Immature natural killer cell (primary cell): ENCODE data around the gene KCNN2. TPM values are rescaled to one million over a fixed set of nuclear protein-coding genes. Genes with fewer than 3 reads are reported as not detected.
"Not testable (repeated sequence)": the region's sequence is repeated elsewhere in the genome, so short reads cannot be mapped to it uniquely, and the experiment has no call there.

Experiments
- DNase-seq, 3 donors: peaks; one replicate each; pipeline ENCODE4 v3.0.0; 2022; ENCODE audit warnings: mixed read lengths in 1 of 3
- H3K27ac Mint-ChIP-seq, 6 donors: one replicate each; pipeline ENCODE4 v1.8.0; 2020; ENCODE audit warnings: mixed read lengths in 6 of 6, mild to moderate bottlenecking in 5 of 6, inconsistent platforms in 4 of 6, moderate library complexity in 3 of 6
- H3K27me3 Mint-ChIP-seq, 3 donors: one replicate each; pipeline ENCODE4 v1.8.0; 2020 to 2021; ENCODE audit warnings: low read depth in 3 of 3, mild to moderate bottlenecking in 3 of 3, mixed read lengths in 3 of 3, moderate library complexity in 3 of 3, inconsistent platforms in 1 of 3
- H3K36me3 Mint-ChIP-seq, 3 donors: one replicate each; pipeline ENCODE4 v1.8.0; 2020; ENCODE audit warnings: mixed read lengths in 3 of 3, inconsistent platforms in 2 of 3, mild to moderate bottlenecking in 2 of 3
- H3K4me1 Mint-ChIP-seq, 2 donors: one replicate each; pipeline ENCODE4 v1.8.0; 2020; ENCODE audit warnings: inconsistent platforms in 2 of 2, mild to moderate bottlenecking in 2 of 2, mixed read lengths in 2 of 2, moderate library complexity in 1 of 2
- H3K4me3 Mint-ChIP-seq, 5 donors: one replicate each; pipeline ENCODE4 v1.8.0; 2020; ENCODE audit warnings: mild to moderate bottlenecking in 5 of 5, mixed read lengths in 5 of 5, inconsistent platforms in 3 of 5, moderate library complexity in 3 of 5
- H3K9me3 Mint-ChIP-seq, 6 donors: one replicate each; pipeline ENCODE4 v1.8.0; 2020; ENCODE audit warnings: mild to moderate bottlenecking in 6 of 6, mixed read lengths in 6 of 6, inconsistent platforms in 4 of 6, moderate library complexity in 3 of 6
- polyA plus RNA-seq, 3 donors: library from polyadenylated mRNA; unstranded; fragments of 300-500 nt; fragmentation: Illumina TruSeq; gene quantifications; one replicate each; pipeline ENCODE4 v1.2.3, GENCODE V29; 2021

KCNN2 gene
- polyA plus RNA-seq, 3 donors from 2014 or later, result not detected

DNA sequence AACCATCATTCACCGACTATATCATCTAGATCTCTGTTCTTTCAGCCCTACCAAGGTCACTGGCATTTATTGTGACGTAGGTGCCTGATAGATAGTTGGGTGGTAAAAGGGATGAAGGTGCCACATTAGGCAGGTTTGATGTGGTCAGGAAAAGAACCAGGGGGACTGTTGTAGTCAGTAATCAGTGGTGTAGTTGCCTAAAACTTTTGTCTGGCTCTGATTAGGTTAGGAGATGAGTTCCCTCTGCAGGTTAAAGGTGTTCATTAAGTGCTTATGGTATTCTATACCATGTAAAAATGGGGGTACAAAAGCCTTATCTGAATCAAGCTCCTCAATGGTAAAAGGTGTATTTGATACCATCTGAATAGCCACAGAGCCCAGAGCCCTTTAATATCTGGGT, 55.6 kb downstream of the KCNN2 start:
- Mint-ChIP-seq H3K27me3 (no peaks in the 10 kb centered on the region), H3K9me3 (peaks cover 0 to 2% (median 0%) of the 10 kb centered on the region in 6 donors), H3K36me3 (no peaks in the 10 kb centered on the region), H3K4me3 (no peak overlapping the region), H3K4me1 (no peaks in the 10 kb centered on the region), H3K27ac (no peak overlapping the region)
- no peak for DNase-seq

DNA sequence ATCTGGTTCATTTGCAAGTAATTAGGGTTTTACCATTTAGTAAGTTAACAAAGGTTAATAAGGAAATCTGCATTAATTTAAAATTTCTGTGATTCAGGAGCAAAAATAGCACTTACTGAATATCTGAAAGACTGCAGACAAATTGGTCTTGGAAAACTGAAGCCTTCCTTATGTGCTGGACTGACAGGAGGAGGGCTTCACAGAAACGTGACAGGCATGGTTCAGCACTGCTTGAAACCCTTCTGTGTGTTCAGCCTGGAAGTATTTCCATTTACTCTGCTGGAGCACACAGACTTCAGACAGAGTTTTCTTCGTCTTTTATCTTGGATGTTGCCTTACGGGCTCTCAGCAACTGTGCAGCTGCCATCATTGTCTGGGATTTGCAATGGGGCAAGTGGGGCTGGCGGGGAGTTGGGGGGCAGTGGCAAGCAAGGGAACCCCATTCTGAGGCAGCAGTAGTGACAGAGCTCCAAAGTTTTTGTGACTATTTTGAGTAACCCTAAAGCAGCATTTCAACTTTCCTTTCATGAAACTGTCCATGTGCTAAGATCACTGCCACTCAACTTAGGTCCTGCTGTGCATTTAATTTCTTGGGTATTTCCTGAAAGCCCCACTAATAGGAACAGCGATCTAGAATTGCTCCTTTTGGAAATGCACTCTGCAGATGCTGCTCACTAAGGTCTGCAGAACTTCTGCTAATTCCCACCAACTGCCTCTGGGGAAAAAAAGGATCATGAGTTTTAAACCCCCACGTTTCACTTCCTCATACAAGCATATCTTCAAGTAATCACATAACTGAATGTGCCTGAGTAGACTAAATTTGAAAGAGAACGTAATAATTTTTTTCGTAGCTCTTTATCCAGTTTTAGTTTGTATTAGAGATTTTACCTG, 56.6 kb downstream of the KCNN2 start:
- Mint-ChIP-seq H3K27me3 (no peaks in the 10 kb centered on the region), H3K9me3 (peaks cover 0 to 2% (median 0%) of the 10 kb centered on the region in 6 donors), H3K36me3 (no peaks in the 10 kb centered on the region), H3K27ac (no peak overlapping the region), H3K4me3 (no peak overlapping the region), H3K4me1 (no peaks in the 10 kb centered on the region)
- DNase-seq, result no peak

DNA sequence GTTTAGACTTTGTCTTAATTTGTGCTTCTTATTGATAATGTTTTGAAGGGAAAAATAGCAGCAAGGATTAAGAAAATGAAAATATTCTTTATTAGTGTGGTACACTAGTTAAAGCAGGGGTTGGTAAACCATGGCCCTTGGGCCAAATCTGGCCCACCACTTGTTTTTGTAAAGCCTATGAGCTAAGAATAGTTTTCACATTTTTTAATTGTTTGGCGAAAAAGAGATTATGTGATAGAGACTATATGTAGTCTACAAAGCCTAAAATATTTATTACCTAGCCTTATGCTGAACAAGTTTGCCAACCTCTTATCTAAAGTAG, 57.2 kb downstream of the KCNN2 start:
- H3K9me3 Mint-ChIP-seq, result peaks cover 0 to 5% (median 0%) of the 10 kb centered on the region in 6 donors
- H3K27ac Mint-ChIP-seq, result no peak overlapping the region
- H3K36me3 Mint-ChIP-seq, result no peaks in the 10 kb centered on the region
- H3K4me3 Mint-ChIP-seq, result no peak overlapping the region
- no peak for DNase-seq
- H3K4me1 Mint-ChIP-seq, result no peaks in the 10 kb centered on the region
- peaks cover 0 to 2% (median 0%) of the 10 kb centered on the region in 3 donors for H3K27me3 Mint-ChIP-seq

DNA sequence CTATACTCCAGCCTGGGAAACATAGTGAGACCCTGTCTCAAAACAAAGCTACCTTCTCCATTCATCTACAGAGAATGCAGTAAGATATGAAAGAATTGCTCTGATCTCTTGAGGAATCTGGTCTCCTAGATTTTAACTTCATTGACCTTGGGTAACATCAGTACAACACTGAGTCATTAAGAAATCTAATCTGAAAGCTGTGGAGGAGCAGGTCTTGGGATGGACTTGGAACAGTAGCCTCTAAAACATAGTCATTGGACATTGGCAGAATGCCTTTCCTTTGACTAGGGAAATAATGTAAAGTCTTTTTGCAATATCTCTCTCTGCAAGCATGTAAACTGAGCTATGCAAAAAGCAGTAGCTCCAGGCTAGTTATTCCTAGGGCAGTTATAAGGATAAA, 58.1 kb downstream of the KCNN2 start:
- H3K36me3 Mint-ChIP-seq, result no peaks in the 10 kb centered on the region
- no peaks in the 10 kb centered on the region for H3K4me1 Mint-ChIP-seq
- H3K4me3 Mint-ChIP-seq, result no peak overlapping the region
- DNase-seq, result no peak
- peaks cover 0 to 5% (median 0%) of the 10 kb centered on the region in 6 donors for H3K9me3 Mint-ChIP-seq
- H3K27me3 Mint-ChIP-seq, result peaks cover 0 to 2% (median 0%) of the 10 kb centered on the region in 3 donors
- no peak overlapping the region for H3K27ac Mint-ChIP-seq

DNA sequence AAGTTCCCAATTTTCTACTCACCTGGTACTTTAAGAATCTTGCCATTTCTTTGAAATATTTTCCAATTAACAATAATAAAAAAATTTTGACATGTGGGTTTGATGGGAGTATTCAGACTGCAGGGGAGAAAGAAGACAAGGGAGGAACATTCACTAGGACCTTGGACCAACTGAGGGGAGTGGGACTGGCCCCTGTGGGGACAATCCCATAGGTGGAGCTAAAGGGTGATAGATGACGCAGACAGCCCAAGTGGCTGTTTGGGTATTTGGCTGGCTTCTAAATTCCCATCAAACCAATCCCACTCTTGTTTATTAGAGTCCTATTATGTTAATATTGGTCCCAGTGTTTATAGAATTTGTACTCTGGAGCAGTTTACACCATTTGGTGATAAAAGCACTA, 65.3 kb downstream of the KCNN2 start:
- H3K4me3 Mint-ChIP-seq, result no peak overlapping the region
- no peaks in the 10 kb centered on the region for H3K36me3 Mint-ChIP-seq
- H3K27me3 Mint-ChIP-seq, result peaks cover 0 to 4% (median 3%) of the 10 kb centered on the region in 3 donors
- H3K9me3 Mint-ChIP-seq, result peaks cover 0 to 8% (median 3%) of the 10 kb centered on the region in 6 donors
- H3K27ac Mint-ChIP-seq, result no peak overlapping the region
- no peaks in the 10 kb centered on the region for H3K4me1 Mint-ChIP-seq
- no peak for DNase-seq

DNA sequence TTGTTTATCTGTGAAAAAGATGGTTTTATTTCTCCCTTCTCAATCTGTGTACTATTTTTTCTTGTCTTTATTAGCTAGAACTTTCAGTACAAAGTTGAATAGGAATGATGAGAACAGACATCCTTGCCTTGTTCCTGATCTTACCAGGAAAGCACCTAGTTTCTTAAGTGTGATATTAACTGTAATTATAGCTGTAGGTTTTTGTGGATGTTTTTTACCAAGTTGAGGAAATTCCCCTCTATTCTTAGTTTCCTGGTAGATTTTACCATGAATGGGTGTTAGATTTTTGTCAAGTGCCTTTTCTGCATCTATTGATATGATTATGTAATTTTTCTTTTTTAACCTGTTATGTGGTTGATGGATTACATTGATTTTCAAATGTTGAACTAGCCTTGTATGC, 68.7 kb downstream of the KCNN2 start:
- peaks cover 0 to 5% (median 3%) of the 10 kb centered on the region in 6 donors for H3K9me3 Mint-ChIP-seq
- DNase-seq, result no peak
- no peak overlapping the region for H3K27ac Mint-ChIP-seq
- H3K27me3 Mint-ChIP-seq, result peaks cover 0 to 4% (median 3%) of the 10 kb centered on the region in 3 donors
- H3K4me3 Mint-ChIP-seq, result no peak overlapping the region
- H3K4me1 Mint-ChIP-seq, result no peaks in the 10 kb centered on the region
- no peaks in the 10 kb centered on the region for H3K36me3 Mint-ChIP-seq

DNA sequence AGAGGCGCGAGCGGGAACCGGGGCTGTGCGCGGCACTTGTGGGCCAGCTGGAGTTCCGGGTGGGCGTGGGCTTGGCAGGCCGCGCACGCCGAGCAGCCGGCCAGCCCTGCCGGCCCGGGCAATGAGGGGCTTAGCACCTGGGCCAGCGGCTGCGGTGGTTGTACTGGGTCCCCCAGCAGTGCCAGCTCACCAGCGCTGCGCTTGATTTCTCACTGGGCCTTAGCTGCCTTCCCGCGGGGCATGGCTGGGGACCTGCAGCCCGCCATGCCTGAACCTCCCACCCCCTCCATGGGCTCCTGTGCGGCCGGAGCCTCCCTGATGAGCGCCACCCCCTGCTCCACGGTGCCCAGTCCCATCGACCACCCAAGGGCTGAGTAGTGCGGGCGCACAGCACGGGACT, 70.8 kb downstream of the KCNN2 start:
- H3K4me3 Mint-ChIP-seq, H3K27ac Mint-ChIP-seq, DNase-seq, H3K36me3 Mint-ChIP-seq, H3K9me3 Mint-ChIP-seq, H3K4me1 Mint-ChIP-seq, H3K27me3 Mint-ChIP-seq: not testable (repeated sequence)

DNA sequence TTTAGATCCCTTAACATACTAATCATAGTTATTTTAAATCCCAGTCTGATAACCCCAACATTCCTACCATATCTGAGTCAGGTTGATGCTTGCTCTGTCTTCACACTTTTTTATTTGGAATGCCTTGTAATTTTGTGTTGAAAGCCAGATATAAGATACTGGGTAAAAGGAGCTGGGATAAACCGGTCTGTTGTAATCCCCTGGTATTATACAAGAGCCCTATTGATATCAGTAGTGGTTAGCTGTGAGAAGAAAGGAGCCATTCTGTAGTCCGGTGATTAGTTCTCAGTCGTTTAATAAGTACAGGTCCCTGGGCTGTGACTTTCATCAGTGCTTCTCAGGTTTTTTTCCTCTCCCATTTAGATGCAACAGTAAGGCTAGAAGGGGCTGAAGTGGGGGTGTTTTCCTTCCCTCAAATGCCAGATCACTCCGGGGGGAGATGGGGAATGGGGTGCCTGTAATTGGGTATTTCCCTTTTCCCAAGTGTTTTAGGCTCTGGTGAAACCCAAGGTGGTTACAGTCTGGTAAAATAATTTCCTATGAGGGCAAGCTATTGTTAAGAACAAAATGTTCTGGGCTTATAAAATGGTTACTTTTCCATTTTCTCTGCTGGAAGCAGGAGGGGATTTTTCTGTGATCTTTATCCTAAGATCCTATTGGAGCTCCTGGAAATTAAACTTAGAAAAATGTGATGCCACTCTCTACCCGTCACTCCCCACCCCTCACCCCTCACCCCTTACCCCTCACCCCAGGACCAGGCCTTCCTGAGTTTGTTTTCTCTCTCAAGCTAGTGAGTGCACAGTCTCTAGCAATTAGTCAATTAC, 72.7 kb downstream of the KCNN2 start:
- H3K27ac Mint-ChIP-seq, result no peak overlapping the region
- peaks cover 0 to 4% (median 2%) of the 10 kb centered on the region in 3 donors for H3K27me3 Mint-ChIP-seq
- no peaks in the 10 kb centered on the region for H3K36me3 Mint-ChIP-seq
- H3K4me1 Mint-ChIP-seq, result no peaks in the 10 kb centered on the region
- no peak overlapping the region for H3K4me3 Mint-ChIP-seq
- no peak for DNase-seq
- peaks cover 0 to 10% (median 4%) of the 10 kb centered on the region in 6 donors for H3K9me3 Mint-ChIP-seq

DNA sequence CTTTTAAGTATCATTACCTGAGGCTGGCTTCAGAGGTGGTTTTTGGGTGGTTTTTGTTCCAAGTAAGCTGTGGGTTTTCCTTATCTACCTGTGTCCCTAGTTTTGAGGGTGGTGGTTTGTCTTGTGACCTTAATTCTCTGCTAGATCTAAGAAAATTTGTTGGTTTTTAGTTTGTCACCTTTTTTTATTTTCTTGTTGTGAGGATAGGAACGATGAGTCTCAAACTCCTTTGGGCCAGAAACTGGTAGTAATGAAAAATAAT, 73.3 kb downstream of the KCNN2 start:
- Mint-ChIP-seq H3K4me3 (no peak overlapping the region), H3K9me3 (peaks cover 0 to 10% (median 4%) of the 10 kb centered on the region in 6 donors), H3K27me3 (peaks cover 2 to 4% (median 3%) of the 10 kb centered on the region in 3 donors), H3K4me1 (no peaks in the 10 kb centered on the region), H3K27ac (no peak overlapping the region), H3K36me3 (no peaks in the 10 kb centered on the region)
- no peak for DNase-seq

DNA sequence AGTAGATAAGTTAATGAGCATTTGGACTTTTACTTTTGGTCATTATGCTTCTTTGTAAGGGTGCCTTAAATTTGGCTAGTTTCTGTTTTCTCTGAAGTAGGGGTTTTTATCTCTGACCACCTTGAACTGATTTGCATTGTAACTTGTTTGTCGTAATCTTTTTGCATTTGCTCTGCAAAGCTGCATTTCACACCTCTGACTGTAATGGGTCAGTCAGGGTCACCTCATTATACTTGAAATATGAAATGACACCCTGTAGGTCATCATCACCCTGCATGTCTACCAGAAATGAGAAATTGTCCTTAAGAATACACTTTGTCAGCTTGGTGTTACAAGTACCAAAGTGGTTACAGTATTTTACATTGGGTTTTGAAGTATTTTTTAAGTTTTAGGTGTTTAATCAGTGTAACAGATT, 74.0 kb downstream of the KCNN2 start:
- Mint-ChIP-seq H3K27me3 (peaks cover 2 to 4% (median 3%) of the 10 kb centered on the region in 3 donors), H3K36me3 (no peaks in the 10 kb centered on the region), H3K4me3 (no peak overlapping the region), H3K9me3 (peaks cover 0 to 10% (median 4%) of the 10 kb centered on the region in 6 donors), H3K27ac (no peak overlapping the region), H3K4me1 (no peaks in the 10 kb centered on the region)
- DNase-seq, result no peak

DNA sequence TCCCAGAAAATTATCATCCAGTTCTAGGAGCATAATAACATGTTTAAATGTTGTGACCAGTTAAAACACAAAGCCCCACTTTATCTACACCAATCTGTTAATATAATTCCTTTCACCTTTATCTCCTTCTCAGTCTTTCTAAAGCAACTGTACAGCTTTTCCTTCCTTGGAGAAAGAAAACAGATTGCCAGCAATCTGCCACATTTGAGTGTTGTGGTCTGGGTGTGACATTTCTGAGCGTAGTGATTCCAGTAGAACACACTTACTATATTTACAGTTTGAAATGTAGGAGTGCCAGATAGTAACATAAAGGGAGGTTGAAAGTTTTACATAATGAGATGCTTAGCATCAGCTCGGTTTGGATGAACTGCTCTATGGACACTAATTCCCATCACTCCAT, 76.1 kb downstream of the KCNN2 start:
- H3K4me1 Mint-ChIP-seq, result no peaks in the 10 kb centered on the region
- peaks cover 2 to 3% (median 2%) of the 10 kb centered on the region in 3 donors for H3K27me3 Mint-ChIP-seq
- no peaks in the 10 kb centered on the region for H3K36me3 Mint-ChIP-seq
- no peak for DNase-seq
- H3K9me3 Mint-ChIP-seq, result peaks cover 0 to 10% (median 1%) of the 10 kb centered on the region in 6 donors
- H3K27ac Mint-ChIP-seq, result no peak overlapping the region
- H3K4me3 Mint-ChIP-seq, result no peak overlapping the region

DNA sequence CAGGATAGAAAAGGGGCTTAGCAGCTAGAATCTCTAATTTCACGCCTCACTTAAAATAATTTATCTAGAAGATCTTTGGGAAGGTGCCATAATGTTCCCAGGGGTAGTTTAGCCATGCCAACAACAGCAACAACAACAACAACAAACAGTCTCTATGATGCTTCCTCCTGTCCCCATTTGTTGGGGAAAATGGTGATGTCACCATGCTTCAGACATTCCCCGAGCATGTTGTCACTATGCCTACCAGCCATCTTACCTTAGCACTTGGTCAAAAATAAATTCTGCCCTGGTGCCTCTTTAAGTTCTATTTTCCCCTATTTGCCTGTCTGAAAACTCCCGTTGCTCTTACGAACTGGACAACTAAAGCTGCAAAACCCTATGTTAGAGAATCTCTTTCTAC, 76.6 kb downstream of the KCNN2 start:
- peaks cover 0 to 10% (median 1%) of the 10 kb centered on the region in 6 donors for H3K9me3 Mint-ChIP-seq
- H3K4me3 Mint-ChIP-seq, result no peak overlapping the region
- H3K4me1 Mint-ChIP-seq, result no peaks in the 10 kb centered on the region
- no peak for DNase-seq
- no peak overlapping the region for H3K27ac Mint-ChIP-seq
- H3K36me3 Mint-ChIP-seq, result no peaks in the 10 kb centered on the region
- peaks cover 2 to 4% (median 2%) of the 10 kb centered on the region in 3 donors for H3K27me3 Mint-ChIP-seq

DNA sequence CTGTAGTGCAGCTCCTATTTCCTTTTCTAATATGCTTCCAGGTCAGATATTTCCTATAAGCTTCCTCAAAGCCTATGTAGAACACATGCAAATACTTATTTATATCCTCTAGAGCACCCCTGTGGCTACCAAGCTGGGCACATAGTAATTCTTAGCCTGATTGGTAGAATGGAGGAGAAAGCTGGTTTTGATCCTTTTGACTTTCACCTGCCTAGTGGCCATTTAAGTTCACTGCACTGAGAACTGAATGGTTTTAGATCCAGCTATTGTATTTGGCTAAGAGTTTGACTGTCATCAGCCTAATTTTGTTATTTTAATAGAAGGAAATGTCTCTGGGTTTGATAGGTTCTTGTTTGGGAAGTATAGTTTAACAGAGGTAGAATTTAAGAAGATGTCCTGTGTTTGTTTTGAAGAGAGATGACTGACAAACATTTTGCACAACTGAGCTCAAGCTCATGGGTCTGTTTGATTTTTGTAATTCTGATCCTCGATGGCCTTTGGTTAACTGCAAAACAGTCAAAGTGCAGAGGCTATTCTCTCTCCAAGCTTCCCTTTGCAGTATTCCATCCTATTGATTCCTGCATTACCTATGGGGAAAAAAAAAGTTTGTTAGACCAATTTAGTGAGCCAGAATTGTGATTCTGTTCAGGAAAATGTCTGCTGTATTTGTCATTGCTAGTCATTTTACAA, 85.4 kb downstream of the KCNN2 start:
- H3K4me3 Mint-ChIP-seq, result no peak overlapping the region
- no peaks in the 10 kb centered on the region for H3K36me3 Mint-ChIP-seq
- H3K27ac Mint-ChIP-seq, result no peak overlapping the region
- DNase-seq, result no peak
- peaks cover 0 to 4% (median 0%) of the 10 kb centered on the region in 6 donors for H3K9me3 Mint-ChIP-seq
- peaks cover 0 to 1% of the 10 kb centered on the region in 2 donors for H3K4me1 Mint-ChIP-seq
- H3K27me3 Mint-ChIP-seq, result peaks cover 0 to 3% (median 0%) of the 10 kb centered on the region in 3 donors

DNA sequence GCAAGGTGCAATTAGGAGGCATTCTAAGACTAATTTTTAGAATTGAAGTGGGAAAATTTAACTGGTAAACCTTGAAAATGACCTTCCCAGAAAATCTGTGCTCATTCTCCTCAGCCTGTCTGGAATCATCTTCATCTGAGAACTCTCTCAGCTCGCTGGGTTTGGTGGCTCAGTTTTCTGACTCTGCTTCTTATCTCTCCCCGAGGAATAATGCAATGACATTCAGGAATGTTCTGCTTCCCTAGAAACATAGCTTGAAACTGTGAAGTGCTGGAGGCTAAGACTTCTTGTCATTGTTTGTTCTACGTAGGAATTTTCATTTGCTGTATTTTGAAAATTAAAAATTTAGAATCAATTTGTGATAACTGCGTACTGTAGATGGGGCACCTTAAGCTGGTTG, 86.6 kb downstream of the KCNN2 start:
- H3K27ac Mint-ChIP-seq, result no peak overlapping the region
- H3K4me3 Mint-ChIP-seq, result no peak overlapping the region
- no peak for DNase-seq
- H3K36me3 Mint-ChIP-seq, result no peaks in the 10 kb centered on the region
- H3K9me3 Mint-ChIP-seq, result peaks cover 0 to 5% (median 0%) of the 10 kb centered on the region in 6 donors
- peaks cover 0 to 1% of the 10 kb centered on the region in 2 donors for H3K4me1 Mint-ChIP-seq
- peaks cover 0 to 3% (median 2%) of the 10 kb centered on the region in 3 donors for H3K27me3 Mint-ChIP-seq
